Suppressor macrophage (primary cell): ENCODE data around the gene ULK2.
"Not testable (repeated sequence)": the region's sequence is repeated elsewhere in the genome, so short reads cannot be mapped to it uniquely, and the experiment has no call there.

ENCODE experiments used
- DNase-seq, 4 experiments: peaks; one replicate each; pipeline ENCODE4 v3.0.0-alpha.2; 2020 to 2022

ULK2 gene

DNA sequence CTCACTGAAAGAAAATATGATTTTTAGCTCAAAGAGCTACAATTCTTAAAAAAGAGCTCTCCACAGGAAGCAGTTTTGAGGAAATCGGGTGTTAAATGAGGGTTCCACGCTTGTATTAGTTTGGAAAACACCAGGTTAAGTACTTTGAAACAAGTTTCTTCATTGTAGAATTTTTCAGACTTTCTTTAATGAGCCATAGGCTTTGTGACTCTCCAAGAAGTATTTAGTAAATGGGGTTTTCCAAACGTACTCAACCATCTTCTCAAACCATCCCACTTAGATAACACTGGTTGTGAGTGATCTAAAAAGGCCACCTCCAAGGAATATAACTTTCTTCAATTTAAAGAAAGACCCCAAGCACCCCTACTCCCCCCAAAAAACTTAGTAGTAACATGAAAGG, 2.7 kb downstream of the ULK2 start:
- DNase-seq, result no peak

DNA sequence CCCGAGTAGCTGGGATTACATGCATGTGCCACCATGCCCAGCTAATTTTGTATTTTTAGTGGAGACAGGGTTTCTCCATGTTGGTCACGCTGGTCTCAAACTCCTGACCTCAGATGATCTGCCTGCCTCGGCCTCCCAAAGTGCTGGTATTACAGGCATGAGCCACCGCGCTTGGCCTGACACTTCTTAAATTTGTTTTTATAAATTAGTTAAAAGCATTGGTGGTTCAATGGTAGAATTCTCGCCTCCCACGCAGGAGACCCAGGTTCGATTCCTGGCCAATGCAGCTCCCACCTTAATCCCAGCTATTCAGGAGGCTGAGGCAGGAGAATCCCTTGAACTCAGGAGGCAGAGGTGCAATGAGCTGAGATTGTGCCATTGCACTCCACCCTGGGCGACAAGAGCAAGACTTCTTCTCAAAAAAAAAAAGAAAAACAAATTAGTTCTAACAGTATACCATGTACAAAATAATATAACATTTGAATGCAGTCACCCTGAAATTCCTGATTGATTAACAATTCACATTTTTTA, 7.0 kb downstream of the ULK2 start:
- not testable (repeated sequence) for DNase-seq

DNA sequence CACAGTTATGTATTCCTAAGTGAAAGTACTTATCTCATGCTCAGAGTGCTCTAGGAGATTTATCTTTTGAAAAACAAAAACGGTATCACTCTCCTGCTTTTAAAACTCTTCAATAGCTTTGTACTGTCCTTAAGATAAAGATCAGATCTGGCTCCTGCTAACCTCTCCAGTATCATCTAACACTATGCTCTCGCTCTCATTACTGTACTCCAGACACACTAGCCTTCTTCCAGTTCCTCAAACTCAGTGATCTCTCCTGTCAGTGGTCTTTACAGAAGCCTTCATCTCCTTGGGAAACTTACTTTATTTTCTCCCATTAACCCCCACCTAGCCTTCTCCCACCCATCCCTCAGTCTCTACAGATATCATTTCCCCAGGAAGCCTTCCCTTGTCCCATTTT, 10.1 kb downstream of the ULK2 start:
- no peak for DNase-seq

DNA sequence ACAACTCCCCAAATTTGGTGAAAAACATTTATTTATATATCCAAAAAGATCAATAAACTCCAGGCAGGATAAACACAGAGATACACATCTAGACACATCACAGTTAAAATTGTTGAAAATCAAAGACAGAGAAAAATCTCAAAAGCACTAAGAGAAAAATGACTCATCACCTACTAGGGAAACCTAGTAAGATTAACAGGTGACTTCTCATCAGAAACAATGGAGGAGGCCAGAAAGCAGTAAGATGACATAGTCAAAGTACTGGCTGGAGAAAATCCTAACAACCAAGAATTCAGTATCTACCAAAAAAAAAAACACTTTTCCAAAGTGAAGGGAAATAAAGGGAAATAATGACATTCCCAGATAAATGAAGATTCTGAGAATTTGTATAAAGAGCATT, 33.8 kb downstream of the ULK2 start:
- no peak for DNase-seq

DNA sequence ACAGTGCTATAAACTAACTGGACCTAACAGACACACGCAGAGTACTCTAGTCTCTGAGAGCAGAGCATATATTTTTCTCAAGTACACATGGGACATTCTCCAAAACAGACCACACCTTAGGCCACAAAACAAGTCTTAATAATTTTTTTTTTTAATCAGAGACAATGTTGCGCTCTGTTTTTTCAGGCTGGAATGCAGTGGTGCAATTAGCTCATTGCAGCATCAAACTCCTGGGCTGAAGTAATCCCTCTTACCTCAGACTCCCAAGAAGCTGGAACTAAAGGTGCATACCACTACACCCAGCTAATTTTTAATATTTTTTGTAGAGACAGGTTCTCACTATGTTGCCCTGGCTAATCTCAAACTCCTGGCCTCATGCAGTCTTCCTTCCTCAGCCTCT, 37.7 kb downstream of the ULK2 start:
- DNase-seq, result no peak

DNA sequence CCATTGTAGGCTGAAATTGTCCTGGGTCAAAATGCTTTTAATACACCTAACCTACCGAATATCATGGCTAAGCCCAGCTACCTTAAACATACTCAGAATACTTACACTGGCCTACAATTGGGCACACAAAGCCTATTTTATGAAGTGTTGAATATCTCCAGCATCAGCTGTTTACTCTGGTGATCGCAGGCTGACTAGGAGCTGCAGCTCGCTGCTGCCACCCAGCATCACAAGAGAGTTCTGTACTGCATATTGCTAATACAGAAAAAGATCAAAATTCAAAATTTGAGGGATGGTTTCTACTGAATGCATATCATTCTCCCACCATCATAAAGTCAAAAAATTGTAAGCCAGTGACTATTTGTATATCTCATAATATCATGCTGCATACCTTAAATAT, 55.3 kb downstream of the ULK2 start:
- DNase-seq, result peak in 1 of 4 experiments; percentile 4

DNA sequence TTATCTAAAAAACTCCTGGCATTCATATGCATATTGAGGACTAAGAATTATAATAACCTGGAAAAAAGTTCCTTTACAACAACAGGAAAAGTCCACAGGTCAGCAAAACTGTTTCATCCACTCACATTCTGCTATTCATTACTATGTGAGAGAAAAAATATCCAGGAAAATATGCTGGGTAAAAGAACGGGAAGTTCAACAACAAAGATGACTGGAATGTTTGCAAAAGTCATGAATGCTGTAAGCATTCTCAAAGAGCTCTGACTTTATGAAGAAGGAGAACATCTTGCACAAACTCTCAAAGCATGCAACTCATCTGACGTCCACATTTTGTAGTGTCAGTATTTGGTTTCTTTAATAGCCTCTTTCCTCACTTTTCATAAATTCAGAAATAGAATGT, 62.7 kb downstream of the ULK2 start:
- no peak for DNase-seq

DNA sequence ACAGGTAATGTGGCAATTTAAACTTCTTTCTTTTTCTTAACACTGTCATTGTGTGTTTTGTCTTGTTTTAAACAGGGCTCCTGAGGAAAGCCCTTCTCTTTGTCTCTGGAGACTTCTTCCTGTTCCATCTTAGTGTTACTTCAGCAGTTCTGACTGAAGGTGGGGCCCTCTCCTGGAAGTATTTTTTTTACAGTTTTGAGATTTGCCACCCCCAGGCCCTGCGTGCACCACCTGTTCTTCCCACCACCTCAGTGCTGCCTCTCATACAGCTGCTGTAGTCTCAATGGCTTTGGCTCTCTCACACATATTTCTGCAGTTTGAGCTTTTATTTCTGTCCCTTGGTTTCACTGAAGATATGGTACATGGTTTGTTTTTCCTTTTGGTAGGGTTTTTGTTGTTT, 67.2 kb downstream of the ULK2 start:
- no peak for DNase-seq

DNA sequence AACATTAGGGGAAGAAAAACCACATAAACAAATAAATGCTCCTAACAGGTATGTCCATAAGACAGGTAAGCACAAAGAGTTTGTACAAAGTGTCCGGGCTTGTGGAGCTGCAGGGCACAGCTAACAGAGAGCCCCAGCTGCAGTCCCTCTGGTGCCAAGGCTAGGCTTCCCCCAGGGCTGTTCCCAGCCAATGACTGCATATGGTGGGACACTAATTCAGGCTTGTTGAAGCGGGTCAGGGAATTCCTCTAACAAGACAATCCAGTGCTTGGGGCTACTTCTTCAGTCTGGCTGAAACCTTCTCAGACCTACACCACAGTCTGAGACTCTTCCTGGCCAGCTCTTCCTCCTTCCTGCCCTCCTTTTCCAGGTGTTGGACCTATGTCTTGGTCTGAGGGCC, 67.9 kb downstream of the ULK2 start:
- no peak for DNase-seq

DNA sequence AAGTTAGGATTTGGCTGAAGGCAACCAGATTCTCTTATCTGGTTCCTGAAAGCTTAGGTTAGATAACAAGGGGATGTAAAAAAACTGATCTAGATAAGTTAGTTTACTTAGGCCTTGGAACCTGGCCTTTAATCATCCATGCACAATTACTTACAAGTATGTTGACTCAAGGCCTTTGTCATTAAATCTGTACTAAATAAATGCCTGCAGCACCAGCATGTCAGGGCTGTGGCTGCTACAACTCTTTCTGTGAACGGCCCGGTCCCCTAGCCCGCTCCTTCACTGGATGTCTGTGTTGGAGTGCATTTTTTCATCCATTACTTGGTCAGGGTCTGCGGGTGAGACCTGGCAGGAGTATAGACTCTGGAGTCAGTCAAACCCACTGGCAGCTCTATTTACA, 71.3 kb downstream of the ULK2 start:
- DNase-seq, result no peak

DNA sequence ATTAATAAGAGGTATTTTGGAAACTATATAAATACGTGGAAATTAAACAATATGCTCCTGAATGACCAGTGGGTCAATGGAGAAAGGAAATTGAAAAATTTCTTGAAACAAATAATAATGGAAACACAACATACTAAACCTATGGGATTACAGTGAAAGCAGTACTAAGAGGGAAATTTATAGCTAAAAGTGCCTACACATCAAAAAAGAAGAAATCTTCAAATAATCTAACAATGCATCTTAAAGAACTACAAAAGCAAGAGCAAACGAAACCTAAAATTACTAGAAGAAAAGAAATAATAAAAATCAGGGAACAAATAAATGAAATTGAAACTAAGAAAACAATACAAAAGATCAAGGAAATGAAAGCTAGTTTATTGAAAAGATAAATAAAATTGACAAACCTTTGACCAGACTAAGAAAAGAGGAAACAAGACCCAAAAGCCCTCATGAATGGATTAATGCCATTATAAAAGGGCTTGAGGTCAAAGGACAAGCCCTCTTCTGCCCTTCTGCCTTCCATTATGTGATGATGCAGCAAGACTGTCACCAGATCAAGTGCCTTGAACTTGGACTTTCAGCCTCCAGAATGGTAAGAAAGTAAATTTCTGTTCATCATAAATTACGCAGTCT, 75.7 kb downstream of the ULK2 start:
- DNase-seq, result peak in 2 of 4 experiments; percentile 13 to 41

DNA sequence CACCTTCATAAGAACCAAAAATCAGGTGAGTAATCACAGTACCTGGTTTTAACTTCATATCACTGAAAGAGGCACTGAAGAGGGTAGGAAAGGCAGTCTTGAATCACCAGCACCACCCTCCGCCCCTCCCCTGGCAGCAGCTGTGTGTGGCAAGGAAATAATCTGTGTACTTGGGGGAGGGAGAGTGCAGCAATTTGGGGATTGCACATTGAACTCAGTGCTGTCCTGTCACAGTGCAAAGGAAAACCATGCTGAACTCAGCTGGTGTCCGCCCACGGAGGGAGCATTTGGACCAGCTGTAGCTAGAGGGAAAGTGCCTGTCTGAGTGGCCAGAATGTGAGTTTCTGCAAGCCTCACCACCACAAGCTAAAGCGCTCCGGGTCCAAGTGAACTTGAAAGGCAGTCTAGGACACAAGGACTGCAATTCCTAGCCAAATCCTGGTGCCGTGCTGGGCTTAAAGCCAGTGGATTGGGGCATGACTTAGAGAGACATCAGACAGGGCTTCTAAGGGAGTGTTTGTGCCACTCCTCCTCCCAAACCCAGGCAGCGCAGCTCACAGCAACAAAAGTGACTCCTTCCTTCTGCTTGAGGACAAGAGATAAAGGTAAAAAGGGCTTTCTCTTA, 79.9 kb downstream of the ULK2 start:
- peak; percentile 55 to 75 (median 70) for DNase-seq

DNA sequence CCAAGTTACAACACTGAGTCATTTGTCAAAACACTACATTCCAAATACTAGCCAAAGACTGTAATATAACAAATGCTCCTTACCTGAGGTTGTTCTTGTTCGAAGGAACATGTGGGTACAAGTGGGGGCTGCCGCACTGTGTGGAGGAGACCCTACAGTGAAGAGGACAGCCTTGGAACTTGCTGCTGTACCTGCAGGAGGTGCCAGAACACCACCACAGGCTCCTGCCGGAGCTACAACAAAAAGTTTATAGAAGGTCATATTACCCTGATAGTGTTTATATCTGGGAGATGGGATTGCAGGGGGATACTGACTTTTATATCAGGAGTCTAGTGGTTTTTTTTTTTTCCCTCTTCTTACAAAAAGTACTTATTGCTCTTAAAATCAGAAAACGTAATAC, 81.9 kb downstream of the ULK2 start:
- no peak for DNase-seq

DNA sequence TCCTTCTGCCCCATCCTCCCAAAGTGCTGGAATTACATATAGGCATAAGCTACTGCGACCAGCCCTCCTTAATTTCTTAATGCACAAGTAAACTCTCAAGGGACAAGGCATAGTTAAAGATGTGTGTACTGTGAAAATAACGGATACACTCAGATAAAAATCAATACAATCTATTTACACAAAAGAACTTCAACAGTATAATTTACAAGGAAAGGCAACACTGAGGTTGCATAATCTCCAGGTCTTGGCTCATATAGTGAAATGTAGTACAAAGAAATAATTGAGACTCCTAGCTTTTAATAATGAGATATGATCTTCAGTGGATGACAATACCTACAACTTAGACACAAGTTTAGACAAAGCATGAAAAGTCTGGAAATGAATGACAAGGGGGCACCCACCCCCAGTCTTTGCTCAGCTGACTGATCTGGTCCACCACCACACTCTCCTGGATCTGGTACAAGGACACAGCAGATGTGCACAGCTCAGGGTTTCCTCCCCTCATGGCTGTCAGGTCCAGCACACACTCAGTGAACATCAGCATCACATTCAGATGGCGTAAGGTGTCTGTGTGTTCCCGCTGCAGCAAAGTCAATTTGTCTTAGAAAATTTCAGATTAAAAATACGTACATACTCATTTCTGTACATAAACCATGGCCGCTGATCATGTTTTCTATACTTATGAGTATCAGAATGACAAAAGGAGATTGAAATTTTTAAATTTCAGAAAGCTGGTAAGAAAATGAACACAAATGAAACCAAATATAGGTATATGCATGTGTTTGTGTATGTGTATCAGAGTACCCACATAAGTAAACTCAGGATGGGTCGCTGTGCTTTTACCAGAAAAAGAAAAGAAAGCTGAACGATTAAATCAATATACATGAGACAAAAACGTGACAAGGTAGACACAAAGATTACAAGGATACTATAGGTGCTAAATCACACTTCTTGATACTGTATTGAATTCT, 86.0 kb downstream of the ULK2 start:
- no peak for DNase-seq

DNA sequence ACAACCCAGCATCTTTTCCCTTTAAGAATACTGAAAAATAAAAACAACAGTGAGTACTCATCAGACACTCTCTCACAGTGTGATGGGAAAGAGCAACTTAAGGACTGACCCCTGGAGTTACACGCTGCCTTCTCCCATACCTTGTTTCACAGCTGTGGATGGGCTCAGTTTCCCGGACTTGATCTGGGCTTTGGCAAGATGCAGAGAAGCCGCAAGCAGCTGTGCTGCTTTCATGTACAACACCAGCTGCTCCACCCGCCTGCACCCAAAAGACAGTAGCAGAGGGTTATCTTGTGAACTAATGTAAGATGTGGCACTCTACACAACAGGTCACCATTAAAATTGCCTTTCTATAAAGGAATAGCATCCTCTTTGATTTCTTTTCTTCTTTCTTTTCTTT, 86.9 kb downstream of the ULK2 start:
- no peak for DNase-seq

DNA sequence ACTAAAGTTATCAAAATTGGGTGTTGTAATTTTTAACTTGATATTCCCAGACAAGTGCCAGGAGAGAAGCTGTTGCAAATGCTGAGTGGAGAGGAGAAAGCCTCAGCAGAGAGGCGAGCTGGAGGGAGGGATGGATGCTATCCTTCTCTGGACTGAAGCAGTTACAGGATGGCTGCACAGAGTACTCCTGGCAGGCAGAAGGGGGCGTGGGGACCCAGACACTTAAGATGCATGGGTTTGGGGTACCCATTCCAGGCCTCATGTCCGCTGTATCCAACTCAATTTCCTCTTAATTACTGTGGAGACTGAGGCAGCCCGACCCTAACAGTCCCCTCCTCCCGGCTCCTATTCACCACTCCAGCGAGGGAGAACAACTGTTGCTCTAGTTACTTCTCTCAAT, 94.2 kb downstream of the ULK2 start:
- DNase-seq, result no peak

DNA sequence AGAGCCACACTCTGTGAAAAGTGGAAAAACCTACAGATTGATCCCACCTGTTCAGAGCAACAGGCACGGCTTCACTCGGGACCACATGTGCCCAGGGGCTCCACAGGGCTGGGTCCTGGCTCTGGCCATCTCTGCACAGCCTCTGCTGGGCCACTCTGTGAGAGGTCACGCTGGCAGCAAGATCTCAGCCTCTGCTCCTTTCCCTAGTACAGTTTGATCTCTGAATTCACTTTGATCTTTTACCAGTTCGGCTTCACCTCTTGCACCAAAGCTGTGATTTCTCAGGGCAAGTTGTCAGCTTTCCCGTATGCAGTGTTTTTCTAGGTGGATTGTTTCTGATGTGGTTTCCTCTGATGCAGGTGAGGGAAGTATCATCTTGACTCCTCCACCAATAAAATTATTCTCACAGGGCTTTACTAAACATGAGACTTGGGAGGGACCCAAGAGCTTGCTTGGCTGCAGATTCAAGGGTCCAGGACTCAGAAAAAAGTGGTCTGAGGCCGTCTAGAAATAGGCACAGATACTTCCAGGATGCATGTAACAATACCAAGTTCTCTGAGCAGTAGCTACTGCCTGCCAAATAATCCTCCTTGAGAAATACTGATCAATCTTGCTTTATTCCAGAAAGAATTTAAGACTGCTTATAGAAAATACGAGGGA, 95.6 kb downstream of the ULK2 start:
- no peak for DNase-seq

DNA sequence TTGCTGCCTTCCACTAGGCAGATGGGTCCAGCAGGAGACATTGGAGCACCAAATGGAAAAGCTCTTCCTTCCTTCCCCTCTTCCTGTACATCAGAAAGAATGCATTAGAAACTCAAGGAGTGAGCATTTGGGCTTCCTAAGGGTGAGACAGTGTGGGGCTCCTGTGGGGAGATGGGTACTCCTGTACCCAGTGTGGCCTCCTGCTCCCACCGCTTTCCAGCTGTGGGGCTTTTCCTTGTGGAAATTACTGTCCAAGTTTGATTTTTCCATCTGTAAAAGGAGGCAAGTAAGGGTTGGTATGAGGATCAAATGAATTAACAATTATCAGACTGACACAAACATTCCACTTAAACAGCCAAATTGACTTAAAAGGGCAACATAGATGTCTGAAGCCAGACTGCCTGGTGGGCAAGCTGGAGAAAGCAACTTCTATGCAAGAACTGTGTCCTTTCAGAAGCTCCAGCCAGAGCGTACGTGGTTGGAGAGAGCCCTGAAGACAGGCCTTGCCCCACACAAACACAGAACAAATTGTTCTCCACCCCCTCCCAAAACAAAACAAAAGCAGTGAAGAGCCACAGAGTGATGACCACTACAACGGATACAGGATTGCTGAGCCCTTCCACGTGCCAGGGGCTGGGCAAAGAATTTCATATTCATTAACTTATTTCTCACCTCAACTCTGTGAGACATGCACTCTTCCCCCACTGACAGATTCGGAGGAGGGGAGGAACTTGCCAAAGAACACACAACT, 96.6 kb downstream of the ULK2 start:
- DNase-seq, result no peak

DNA sequence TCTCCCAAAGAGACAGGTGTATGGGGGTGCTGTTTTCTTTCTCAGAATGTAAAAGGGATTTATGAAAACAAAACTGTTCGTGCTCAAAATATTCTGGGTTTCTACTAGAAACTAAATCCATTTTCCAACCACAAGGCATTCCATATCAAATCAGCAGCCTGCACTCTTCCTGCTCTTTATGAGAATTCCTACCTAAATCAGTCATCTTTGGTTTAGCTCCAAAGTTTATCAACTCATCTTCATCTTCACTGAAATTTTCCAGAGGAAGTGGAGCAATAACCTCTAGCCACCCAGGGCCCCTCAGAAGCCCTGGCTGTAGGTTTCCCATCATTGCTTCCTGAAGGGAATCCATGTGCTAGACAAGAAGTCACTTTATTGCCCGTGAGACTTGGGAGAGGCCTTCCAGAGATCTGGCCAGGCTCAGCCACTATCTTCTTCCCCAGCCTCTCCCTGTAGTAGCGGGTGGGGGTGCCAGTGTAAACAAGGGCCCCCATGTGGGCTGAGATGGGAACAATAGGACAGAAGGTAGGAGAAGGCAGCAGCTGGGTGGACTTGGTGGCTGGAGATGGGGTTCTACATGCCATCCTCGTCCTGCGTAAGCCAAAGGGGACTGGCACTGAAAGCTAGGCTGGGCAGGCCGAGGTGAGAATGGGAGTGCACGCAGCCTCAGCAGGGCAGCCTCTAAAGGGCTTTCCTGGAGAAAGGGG, 97.6 kb downstream of the ULK2 start:
- no peak for DNase-seq

DNA sequence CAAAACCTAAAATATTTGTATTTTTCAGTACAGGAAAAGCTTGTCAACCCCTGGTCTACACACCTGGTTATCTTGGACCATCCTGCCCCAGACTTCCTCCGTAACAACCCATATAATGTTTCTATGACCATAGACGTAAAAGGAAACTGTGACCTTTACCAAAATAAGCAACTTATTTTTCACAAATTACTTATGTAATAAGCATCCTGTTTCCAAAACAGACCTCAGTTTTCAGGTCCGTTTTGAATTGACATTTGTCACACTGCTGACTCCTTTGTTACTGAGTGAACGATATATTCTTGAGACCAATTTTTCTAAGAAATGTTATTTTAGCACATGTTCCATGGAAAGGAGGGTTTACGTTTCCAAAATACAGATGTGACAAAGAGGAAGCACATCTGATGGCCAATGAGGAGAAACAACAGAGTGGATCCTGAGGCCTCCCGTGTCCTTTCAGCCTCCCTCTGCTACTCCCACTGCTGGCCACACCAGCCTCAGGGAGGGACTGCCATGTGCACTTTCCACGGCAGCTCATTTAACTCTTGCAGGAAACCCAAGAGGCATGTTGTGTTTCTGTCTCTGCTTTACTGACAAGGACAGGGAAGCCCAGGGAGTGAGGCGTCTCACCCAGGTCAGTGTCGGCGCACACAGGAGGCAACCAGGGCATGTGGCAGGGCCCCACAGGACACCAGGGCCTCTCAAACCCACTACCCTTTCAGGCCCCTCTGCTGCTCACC, 99.5 kb downstream of the ULK2 start:
- DNase-seq, result peak in 2 of 4 experiments; percentile 15 to 31
